22Rv1 (cell line): ENCODE measurements around the gene BCO2.

ENCODE experiments used
- H3K27ac ChIP-seq: fragments of 450-650 bp; 2 replicates; pipeline ENCODE4 v1.5.1; 2017
- CTCF ChIP-seq: fragments of 450-650 bp; IDR thresholded peaks from 2 replicates; pipeline ENCODE4 v1.5.1; 2017; ENCODE audit warnings: mild to moderate bottlenecking
- ZFX ChIP-seq: fragments of 450-650 bp; IDR thresholded peaks from 2 replicates; pipeline ENCODE4 v1.6.1; 2017; ENCODE audit warnings: antibody characterized with exemption, borderline replicate concordance

BCO2 gene

GRCh38 chr11:112174789-112175598 is at the start of gene BCO2:
BCO2 (plus strand) TSS chr11:112175512; CDS start chr11:112175602, 90 bp downstream.
- peak; percentile 97 for TF ChIP-seq CTCF
- no peak for TF ChIP-seq ZFX

GRCh38 chr11:112127056-112127455 is 48.3 kb upstream of the BCO2 start:
- H3K27ac ChIP-seq: no peak overlapping the region
- TF ChIP-seq CTCF (no peak), ZFX (no peak)

More at GRCh38 chr11:112174789-112175598, at the start of gene BCO2:
- H3K27ac ChIP-seq: no peak within 1 kb of the TSS

- no peak overlapping the region for H3K27ac ChIP-seq
- no peak for TF ChIP-seq CTCF
- no peak for TF ChIP-seq ZFX
Observed at GRCh38 chr11:112128483-112129121, 46.7 kb upstream of the BCO2 start.

GRCh38 chr11:112129656-112130055 is 45.7 kb upstream of the BCO2 start:
- TF ChIP-seq ZFX (no peak), CTCF (no peak)
- H3K27ac ChIP-seq: no peak overlapping the region

- TF ChIP-seq CTCF (no peak), ZFX (no peak)
- H3K27ac ChIP-seq: no peak overlapping the region
Observed at GRCh38 chr11:112132737-112133136, 42.6 kb upstream of the BCO2 start.

- no peak for TF ChIP-seq CTCF
- no peak for TF ChIP-seq ZFX
- H3K27ac ChIP-seq: no peak overlapping the region
Observed at GRCh38 chr11:112134473-112134872, 40.8 kb upstream of the BCO2 start.

GRCh38 chr11:112143597-112143996 is 31.7 kb upstream of the BCO2 start:
- no peak for TF ChIP-seq ZFX
- no peak for TF ChIP-seq CTCF
- H3K27ac ChIP-seq: no peak overlapping the region
